Activated naive CD4-positive, alpha-beta T cell (primary cell): ENCODE results near the gene PLA2G5.
"Not testable (repeated sequence)": the region's sequence is repeated elsewhere in the genome, so short reads cannot be mapped to it uniquely, and the experiment has no call there.

Experiments used
- DNase-seq, 4 experiments: peaks; one replicate each; lab custom pipeline; 2025; lab: John Stamatoyannopoulos, UW

PLA2G5 gene, protein sequence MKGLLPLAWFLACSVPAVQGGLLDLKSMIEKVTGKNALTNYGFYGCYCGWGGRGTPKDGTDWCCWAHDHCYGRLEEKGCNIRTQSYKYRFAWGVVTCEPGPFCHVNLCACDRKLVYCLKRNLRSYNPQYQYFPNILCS

DNA sequence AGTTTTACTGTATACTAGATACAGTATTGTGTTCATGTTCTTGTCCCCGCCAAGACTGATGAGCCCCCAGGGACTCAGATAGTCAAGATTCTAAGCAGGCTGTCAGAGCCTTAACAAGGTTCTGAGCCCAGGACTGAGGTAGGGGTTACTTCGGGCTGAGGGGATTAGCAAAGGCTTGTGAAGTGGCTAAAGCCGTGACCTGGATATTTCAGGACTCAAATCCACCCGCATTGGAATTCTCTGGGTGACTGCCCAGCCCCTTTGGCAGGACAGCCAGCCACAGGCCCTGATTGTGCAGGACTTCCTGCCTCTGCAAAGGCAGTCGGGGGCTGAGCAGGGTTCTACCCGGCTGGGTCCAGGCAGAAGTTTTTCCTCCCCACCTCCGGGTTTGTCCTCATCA lies at the start of gene PLA2G5:
PLA2G5 (plus strand) TSS at position 321 of the 400 bp plus-strand sequence. CDS start 14,637 bp downstream, outside the sequence.
- DNase-seq: no peak

DNA sequence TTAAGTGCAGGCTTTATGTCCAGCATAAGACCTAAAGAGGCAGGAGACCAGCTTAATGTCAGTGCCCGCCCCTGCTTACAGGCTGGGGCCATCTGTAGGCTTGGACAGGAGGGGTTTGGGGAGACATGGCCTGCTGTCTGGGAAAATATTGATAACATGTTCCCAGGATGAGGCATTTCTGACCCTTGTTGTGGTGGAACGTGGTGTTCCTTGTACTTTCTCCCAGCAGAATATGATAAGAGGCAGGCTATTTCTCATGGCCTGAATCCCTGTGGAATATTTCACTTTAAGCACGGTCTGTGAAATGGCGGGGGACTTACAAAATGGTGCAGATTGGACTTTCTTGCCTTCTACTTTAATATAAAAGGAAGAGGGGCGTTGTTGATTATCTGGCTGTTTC lies 41.9 kb upstream of the PLA2G5 start:
- no peak for DNase-seq

DNA sequence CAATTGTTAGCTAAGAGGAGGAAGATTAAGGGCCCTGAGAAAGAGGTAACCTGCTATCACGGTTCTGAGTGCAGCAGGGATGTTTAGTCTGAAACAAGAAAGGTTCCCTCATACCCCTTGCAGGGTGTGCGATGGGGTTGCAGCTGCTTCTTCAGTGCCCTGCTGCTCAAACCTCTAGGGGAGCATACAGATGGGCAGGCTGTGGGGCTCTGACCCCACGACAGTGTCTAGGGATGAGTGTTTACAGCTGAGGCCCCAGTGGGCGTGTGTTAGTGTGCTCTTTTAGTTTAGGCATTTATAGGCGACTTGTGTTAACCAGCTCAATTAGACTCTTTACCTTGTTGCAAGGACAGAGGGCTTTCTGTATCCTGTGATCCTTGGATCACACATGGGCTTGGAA lies 41.3 kb upstream of the PLA2G5 start:
- no peak for DNase-seq

DNA sequence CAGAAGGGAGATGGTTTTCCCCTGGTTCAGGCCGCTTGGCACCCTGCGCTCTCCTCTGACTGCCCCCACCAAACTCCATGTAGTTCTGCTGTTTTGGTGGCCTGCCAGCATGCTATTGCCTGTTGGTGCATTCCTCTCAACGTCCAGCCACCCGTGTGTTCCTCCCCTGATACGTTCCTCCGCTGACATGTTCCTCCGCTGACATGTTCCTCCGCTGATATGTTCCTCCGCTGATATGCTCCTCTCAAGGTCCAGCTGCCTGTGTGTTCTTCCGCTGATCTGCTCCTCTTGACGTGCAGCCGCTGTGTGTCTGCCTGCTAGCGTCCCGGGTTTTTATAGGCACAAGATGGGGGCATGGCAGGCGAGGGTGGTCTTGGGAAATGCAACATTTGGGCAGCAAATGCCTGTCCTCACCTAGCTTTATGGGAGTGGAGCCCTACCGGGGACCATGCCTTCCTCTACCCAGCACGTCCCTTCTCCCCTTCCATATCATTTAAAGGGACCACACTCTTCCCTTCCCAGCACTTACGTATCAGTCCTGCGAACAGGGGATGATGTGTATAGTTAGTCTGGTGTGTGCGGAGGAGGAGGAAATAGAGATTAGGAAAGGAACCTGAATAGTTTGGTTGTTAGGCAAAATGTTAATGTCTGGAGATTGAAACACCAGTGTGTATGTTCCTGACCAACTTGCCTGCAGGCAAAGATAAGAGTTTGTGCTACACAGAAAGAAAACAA lies 40.6 kb upstream of the PLA2G5 start:
- no peak for DNase-seq

DNA sequence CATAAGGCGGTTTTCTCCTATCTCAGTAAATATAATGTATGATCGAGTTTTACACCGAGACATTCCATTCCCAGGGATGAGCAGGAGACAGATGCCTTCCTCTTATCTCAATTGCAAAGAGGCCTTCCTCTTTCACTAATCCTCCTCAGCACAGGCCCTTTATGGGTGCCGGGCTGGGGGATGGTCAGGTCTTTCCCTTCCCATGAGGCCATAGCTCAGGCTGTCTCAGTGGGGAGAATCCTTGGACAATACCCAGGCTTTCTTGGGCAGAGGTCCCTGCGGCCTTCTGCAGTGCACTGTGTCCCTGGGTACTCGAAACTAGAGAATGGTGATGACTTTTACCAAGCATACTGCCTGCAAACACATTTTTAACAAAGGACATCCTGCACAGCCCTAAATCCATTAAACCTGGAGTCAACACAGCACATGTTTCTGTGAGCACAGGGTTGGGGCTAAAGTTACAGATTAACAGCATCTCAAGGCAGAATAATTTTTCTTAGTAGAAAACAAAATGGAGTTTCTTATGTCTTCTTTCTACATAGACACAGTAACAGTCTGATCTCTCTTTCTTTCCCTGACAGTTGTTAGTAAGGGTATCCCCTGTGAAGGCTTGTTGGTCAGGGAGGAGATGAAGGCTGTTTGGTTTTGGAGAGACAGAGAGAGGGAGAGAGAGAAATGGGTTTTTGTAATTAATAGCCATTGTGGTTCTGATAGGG lies 39.4 kb upstream of the PLA2G5 start:
- not testable (repeated sequence) for DNase-seq

DNA sequence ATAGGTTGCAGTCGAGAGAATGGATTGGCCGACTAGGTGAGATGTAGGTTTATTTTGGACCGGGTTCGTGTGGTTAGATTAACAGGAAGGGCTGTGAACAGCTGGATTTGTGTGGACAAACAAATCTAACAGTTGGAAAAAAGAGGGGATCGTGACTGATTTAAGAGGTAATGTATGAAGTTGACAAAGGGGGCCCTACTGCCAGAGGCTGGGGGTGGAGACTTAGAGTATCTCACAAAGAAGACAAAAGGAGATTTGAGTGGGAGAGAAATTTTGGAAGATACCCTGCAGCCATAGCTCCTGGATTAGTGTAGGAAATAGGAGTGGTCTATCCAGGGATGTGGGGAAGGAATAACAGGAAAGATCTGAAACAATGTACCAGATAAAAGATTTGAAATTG lies 38.8 kb upstream of the PLA2G5 start:
- DNase-seq: no peak

DNA sequence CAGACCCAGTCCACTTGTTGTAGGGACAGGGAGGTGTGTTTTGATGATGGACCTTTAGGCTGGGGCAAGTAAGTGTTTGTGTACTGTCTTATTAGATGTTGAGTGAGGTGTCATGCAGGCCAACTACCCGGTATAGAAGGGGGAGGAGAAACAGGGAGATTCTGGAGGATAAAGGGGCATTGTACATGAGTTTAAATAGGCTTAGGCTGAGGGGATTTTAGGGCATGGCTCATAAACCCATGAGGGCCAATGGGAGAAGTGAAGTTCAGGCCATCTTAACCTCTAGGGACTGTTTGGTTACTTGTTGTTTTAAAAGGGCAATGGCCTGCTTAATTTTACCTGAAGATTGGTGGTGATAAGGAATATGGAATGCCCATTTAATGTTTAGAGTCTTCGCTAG lies 38.2 kb upstream of the PLA2G5 start:
- DNase-seq: no peak

DNA sequence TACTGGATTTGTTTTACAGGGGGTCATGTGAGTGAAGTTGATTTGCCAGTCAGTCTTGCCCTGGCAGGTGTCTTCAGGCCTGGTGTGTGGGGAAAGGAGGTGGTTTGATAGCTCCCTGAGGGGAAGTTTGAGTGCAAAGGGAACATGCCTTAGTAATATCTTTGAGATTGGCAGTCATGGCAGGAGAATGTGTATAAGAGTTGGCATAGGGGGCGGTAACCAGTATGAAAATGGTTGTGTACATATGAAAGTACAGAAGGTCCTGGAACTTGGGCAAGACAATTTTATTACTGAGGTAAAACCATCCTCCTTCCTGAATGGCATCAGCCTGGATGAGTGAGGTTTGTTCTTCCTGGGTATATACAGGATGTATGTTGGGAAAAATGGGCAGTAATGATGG lies 37.6 kb upstream of the PLA2G5 start:
- DNase-seq: no peak

DNA sequence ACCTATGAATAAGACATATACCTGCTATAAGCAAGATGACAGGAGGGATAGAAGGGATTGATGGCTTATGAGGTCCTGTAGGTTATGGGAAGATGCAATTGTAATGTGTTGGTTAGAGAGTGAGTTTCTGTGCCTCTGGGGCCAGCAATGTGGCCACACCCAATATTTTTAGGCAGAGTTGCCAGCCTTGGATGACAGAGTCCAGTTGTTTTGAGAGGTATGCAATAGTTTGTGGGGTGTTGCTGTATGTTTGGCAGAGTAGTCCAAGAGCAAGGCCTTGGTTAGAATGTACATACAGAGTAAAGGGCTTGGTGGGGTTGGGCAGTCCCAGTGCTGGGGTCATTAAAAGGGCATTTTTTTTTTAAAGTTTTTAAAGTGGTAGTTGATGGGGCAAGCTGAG lies 36.6 kb upstream of the PLA2G5 start:
- DNase-seq: no peak

DNA sequence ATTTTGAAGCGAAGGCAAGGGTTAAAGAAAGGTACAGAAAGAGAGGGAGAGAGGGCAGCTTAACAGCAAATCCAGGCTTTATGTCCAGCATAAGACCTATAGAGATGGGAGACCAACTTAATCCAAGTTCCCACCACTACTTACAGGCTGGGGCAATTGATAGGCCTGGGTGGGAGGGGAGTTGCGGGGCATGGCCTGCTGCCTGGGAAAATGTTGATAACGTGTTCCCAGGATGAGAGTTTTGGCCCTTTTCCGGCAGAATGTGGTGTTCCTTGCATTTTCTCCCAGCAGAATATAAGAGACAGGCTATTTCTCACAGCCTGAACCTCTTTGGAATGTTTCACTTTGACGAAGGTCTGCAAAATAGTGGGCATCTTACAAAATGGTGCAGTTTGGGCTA lies 34.9 kb upstream of the PLA2G5 start:
- DNase-seq: no peak

DNA sequence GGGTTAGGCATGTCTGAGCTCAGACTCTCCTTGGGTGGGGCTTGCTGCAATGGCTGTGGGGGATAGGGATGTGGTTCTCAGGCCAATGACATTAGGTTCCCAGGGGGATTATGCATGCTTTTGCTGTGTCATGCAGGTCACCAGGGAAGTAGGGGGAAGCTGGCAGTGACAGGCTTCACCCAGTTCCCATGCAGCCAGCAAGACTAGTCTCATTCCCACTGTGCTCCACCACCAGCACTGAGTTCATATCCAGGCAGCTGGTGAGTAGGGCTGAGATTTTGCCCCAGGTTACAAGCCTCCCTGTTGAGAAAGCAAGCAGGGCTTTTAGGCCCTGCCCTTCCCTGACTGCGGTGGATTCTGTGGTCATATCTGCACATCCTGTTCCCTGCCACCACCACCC lies 32.1 kb upstream of the PLA2G5 start:
- no peak for DNase-seq

DNA sequence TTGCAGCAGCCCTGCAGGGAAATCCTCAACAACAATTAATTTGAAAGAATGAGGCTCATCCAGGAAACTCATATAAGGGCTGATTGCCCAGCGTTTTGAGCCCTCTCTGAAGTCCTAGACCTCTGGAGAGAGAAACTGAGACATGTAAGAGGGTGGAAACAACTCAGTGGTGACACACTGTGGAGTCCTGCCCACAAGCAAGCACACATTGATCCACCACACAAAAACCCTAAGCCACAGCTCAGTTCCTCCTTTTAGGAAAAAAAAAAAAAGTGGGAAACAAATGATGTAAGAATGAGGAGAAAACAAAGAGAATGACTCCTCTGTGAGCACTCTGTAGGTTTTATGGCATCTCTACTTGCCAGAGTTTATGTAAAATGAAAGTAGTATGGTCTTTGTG lies 22.9 kb upstream of the PLA2G5 start:
- DNase-seq: no peak

DNA sequence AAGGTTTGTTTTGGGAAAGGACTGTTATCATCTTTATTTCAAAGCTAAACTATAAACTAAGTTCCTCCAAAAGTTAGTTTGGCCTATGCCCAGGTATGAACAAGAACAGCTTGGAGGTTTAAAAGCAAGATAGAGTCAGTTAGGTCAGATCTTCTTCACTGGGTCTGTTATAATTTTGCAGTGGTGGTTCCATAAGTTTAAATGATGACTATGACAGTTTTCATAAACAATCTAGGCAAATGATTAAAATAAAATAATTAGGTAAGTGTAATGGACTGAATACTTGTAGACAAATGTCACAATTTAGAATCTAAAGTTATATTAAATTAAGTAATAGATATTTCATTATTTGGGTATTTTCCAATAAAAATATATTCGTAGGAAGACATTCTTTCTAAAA lies 21.4 kb upstream of the PLA2G5 start:
- no peak for DNase-seq

DNA sequence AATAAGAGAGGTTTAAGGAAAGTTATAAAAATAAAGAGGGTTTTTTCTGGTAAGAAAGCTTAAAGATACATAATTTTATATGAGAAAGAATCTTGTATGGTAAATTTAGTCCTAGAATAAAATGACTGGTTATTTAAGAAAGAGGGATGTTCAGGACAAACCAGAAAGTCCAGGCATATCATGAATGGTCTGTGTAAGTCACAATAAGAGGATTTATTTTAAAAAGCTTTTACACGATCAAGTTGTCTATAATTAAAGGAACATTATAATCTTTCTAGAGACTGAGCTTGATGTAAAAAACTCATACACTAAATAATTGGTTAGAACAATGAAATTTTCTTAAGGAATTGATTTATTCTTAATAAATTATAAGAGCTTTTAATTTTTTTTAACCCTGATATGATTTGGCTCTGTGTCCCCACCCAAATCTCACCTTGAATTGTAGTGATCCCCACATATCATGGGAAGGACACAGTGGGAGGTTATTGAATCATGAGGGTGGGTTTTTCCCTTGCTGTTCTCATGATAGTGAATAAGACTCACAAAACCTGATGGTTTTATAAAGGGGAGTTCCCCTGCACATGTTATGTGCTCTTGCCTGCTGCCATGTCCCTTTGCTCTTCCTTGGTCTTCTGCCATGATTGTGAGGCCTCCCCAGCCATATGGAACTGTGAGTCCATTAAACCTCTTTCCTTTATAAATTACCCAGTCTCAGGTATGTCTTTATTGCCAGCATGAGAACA lies 20.8 kb upstream of the PLA2G5 start:
- DNase-seq: not testable (repeated sequence)

DNA sequence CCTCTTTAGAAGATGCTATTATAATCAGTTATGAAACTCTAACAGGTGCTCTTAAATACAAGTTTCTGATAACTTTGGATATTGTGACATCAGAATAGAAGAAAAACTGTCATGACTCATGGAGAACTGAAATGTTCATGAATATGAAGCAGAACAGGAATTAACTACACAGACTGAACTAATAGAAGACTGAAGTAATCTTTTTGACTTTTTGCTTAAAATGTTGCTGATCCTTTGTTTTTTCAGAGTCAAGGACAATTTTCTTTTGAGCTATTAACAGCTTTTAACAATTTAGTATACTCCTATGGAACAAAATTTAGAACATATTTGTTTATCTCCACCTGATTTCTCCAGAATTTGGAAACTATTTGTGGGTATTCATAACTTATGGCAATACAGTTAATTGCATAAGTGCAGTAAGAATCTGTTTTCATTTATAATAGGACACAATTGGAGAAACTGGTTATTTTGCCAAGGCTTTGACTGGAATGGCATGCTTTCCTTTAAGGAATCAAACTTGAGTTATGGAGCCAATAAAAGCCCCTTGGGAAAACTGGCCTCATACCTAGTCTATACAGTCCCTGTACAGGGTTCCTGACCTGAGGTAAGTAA lies 18.7 kb upstream of the PLA2G5 start:
- DNase-seq: no peak

DNA sequence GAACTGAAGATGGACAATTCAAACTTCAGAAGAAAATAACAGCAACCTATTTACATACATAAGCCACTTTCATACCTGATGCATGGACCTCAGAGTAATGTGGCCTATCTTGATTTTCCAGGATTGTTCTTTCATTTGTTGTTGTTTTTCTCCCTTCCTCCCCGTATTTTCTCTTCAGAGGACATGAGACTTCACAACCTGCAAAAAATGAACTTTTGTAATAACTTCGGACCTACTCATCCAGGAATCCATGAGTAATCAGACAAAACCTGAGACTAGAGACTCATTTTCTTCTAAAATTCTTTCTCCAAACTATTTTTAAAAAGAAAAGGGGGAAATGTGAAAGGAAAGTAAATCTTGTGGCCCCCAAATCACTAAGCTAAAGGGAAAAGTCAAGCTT lies 17.6 kb upstream of the PLA2G5 start:
- DNase-seq: no peak

DNA sequence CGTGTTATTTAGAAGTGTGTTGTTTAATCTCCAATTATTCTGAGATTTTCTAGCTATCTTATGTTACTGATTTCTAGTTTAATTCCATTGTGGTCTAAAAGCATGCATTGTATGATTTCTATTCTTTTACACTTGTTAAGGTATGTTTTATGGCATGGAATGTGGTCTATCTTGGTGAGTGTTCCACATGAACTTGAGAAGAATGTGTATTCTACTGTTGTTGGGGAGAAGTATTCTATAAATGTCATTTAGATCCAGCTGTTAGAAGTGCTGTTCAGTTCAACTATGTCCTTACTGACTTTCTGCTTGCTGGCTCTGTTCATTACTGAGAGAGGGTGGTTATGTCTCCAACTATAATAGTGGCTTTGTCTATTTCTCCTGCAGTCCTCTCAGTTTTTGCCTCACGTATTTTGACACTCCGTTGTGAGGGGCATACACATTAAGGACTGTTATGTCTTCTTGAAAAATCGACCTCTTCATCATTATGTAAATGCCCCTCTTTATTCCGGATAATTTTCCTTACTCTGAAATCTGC lies 12.0 kb upstream of the PLA2G5 start:
- DNase-seq: no peak

DNA sequence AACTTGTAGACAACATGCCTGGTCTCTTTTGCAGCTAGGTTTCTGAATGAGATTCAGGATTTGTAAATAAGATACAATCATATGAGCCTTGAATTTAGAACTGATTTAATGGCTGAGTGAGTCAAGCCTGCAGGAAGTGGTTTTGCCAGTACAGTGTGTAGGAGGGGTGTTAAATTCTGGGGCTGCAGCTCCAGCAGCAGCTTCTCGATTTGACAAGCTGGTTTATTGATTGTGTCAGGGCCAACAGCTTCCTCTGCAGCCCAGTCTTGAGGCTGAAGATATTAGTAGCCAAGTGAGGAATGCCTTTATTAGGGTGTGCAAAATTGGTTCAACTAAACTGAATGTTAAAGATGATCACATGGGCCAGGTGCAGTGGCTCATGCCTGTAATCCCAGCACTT lies 11.5 kb upstream of the PLA2G5 start:
- peak in 1 of 4 experiments; percentile 6 for DNase-seq

DNA sequence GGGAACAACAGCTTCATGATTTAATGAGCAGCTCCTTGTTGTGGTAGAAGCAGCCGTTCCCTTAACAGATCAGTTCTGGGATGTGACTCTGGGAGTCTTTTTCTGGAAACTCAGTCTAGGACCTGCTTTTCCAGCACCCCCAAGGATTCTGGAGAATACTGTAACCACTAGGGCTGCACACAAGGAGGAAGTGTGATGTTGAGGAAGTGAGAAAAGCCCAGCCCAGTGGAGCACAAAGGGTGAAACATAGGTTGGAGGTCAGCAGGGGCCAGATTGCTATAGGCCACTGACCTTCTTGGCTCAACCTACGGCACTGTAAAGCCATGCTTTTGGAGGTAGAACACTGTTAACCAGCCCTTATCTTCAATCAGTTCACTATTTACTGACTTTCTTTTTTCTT lies 10.1 kb upstream of the PLA2G5 start:
- no peak for DNase-seq

DNA sequence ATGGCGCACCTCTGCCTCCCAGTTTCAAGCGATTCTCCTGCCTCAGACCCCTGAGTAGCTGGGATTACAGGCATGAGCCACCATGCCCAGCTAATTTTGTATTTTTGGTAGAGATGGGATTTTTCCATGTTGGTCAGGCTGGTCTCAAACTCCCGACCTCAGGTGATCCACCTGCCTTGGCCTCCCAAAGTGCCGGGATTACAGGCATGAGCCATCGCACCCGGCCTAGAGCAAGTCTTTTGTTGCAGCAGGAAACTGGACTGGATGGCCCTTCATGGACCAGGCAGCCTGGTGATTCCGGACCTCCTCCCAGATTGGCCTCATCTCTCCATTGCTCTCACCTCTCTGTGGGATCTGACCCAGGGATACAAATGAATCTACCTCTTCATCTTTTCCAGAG lies 9.2 kb upstream of the PLA2G5 start:
- DNase-seq: not testable (repeated sequence)

DNA sequence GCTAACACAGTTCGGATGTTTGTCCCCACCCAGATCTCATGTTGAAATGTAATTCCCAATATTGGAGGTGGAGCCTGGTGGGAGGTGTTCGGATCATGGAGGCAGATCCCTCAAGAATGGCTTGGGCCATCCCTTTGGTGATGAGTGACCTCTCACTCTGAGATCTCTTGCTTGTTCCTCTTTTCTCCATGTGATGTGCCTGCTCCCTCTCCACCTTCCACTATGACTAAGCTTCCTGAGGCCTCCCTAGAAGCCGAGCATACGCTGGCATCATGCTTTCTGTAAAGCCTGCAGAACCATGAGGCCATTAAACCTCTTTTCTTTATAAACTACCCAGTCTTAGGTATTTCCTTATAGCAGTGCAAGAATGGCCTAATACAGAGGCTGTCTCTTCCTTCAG lies 8.1 kb upstream of the PLA2G5 start:
- DNase-seq: no peak

DNA sequence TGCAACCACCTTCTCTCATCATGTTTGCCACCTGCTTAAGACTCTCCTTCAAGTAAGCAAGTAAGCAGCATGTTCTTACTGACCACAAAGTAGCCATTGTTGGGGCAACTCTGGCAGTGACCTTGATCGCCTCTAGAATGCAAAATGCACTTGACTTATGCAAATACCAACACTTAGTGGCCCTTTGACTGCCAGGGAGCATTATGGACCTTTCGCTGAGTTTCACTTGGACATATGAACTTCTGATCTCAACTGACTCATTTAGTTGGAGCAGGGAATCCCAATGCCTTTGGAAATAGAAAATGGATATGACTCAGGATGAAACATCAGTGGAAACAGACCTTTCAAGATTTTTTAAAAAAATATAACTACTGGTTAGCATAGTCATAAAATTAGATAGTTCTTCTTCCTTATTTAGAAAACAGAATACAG lies 6.1 kb upstream of the PLA2G5 start:
- no peak for DNase-seq
